Activated T-helper 1 cell treated with anti-CD3 and anti-CD28 coated beads, Interleukin-2, amount 50 U/mL, for 16 hours (primary cell): Measurements from ENCODE around the gene TMEM61.

Experiments used
- DNase-seq, 2 donors: peaks; one replicate each; pipeline ENCODE4 v3.0.0-alpha.2; 2020; ENCODE audit warnings: low read depth in 1 of 2, low spot score in 1 of 2

TMEM61 gene

DNA sequence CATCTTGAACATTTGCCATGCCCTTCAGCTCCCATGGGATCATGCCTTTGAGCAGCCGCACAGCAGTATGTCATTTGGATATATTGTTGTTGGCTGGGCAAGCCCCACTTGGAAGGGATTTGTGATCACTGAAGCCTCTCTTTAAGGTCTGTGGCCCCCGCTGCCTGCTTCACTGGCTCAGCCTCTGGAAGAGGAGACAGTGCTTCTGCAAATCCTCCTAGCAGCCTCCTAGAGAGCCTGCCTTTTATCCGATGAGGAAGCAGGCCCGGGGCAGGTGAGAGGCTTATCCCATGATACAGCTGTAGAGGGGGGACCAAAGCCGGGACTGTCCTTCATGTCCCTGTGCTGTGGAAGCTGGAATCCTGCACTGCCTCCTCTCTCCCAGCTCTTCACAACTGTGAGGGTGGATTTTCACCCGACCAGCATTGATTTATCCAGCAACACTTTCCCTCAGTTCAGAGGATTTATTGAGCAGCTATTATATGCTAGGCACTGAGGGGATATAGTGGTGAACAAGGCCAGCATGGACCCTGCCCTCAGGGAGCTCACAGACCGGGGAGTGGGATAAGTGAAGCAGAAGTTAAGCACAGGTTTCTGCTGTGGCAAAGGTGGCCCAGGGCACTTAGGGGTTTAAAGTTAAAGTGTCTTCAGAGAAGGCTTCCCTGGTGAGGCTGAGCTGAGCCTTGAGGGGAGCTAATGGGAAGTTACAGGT lies 3.9 kb downstream of the TMEM61 start:
- DNase-seq = no peak

GRCh38 chr1:54985556-54985955 lies 5.1 kb downstream of the TMEM61 start:
- DNase-seq = no peak

DNA sequence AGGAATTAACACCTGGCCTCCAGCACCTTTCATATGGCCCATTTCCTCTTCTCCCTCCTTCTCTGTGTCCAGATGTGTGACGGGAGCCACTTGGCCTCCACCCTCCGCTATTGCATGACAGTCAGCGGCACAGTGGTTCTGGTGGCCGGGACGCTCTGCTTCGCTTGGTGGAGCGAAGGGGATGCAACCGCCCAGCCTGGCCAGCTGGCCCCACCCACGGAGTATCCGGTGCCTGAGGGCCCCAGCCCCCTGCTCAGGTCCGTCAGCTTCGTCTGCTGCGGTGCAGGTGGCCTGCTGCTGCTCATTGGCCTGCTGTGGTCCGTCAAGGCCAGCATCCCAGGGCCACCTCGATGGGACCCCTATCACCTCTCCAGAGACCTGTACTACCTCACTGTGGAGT lies 5.6 kb downstream of the TMEM61 start:
- DNase-seq = no peak

GRCh38 chr1:54986533-54986932 lies 6.1 kb downstream of the TMEM61 start:
- no peak for DNase-seq

DNA sequence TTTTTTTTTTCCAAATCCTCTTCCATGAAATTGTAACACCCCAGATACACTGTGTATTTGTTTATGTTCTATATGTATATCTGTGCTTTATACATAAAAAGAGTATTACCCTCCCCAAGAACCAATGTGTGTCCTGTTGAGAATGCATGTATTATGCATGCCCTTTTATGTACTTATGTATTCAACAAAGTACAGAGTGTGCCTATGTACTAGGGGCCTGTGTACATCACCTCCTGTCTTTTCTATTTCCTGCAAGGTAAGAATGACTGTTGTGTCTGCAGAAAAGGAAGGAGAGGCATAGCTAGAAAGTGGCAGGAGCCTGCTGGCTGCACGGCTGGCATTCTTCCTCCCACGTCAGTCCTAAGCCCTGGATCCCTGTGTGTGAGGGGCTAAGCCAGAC lies 7.0 kb downstream of the TMEM61 start:
- DNase-seq = no peak

- DNase-seq = no peak
Measured at GRCh38 chr1:54987919-54988705, 7.7 kb downstream of the TMEM61 start.

- no peak for DNase-seq
Measured at GRCh38 chr1:54988975-54989374, 8.5 kb downstream of the TMEM61 start.

- no peak for DNase-seq
Measured at GRCh38 chr1:54989473-54989872, 9.0 kb downstream of the TMEM61 start.

GRCh38 chr1:54989968-54990810 lies 9.8 kb downstream of the TMEM61 start:
- no peak for DNase-seq

- DNase-seq = no peak
Measured at GRCh38 chr1:54990916-54991315, 10.5 kb downstream of the TMEM61 start.

- DNase-seq = no peak
Measured at GRCh38 chr1:54991939-54992338, 11.5 kb downstream of the TMEM61 start.

DNA sequence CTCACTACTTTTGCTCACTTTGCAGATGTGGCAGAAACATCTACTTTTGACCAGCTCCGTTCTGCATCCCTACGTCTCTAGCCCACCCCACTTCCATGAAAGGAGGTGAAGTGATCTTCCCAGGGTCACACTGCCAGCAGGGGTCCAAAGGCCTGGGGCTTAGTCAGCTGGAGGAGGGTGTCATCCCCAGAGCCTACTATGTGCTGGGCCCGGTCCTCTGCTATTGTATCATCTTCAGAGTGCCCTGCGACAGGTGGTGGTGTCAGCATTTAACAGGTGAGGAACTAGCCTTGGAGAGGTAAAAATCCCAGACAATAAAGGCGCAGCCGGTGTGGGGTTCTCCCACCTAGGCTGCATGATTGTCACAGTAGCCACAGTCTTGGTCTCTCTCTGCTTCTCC lies 12.7 kb downstream of the TMEM61 start:
- DNase-seq = no peak

DNA sequence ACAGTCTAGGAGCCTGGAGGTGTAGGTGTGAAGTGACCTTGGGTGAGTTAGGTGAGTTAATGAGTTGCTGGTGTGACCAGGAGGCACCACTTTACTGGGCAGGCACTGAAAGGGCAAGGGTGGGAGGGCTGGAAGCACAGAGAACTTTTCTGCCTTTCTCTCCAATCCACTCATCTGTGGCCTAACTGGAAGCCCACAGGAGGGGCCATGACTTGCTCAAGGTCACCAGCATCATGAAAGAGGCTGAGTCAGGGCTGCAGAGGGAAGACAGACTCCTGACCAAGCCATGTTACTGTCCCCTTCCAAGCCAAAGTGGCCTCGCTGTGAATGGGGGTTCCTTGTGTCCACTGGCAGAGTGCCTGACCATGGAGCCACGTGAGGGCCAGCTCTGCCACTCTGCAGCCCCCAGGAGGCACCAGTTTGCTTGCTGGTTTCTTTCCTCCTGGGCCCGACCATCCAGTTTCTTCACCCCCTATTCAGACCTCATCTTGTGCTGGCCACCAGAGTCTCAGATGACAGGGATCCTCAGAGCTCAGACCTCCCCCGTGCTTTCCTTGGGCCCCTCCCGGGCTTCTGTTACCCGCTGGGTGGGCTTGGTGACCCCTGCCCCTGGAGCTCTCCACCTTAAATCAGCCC lies 14.0 kb downstream of the TMEM61 start:
- DNase-seq = no peak

DNA sequence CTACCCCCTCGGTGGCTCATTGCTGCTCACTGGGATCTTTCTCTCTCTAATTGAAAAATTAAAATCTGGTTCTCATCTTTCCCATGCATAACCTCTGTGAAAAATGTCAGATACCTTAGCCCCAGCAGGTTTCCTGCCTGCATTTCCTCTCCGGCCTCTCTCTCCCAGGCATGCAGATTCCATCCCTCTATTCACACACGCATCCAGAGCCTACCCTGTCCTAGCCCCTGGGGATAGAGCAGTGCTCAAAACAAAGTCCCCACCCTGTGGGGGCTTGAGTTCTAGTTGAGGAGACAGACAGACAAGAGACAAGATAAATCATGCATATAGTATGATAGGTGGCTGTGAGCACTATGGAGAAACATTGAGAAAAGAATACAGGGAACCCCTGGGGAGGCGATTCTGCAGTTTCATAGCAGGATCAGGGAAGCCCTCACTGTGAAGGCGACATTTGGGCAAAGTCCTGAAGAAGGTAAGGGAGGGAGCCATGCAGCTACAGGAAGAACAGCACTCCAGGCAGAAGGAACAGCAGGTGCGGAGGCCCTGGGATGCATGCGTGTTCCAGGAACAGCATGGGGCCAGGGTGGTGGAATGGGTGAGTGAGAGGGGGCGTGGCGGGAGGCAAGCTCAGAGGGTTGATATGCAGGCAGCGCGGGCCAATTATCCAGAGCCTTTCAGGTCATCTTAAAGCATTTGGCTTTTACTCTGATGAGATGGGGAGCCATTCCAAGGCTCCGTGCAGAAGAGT lies 14.8 kb downstream of the TMEM61 start:
- DNase-seq = no peak

DNA sequence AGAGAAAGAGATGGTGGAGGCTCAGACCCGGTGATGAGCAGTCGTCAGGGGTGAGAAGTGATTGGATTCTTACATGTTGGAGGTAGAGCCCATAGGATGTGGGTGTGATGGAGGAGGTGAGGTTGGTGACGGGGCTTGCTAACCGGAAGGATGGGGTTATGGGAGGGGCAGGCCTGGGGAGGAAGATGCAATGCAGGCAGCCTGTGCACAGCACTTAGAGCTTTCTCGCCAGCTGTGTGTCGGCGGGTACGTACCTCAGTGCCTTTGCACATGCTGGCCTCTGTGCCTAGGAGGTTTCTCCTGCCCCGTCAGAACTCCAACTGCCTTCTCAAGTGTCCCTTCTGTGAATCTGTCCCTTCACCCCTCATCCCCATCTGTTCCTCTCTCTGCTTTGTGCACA lies 15.4 kb downstream of the TMEM61 start:
- peak in 1 of 2 donors; percentile 15 for DNase-seq

- peak; percentile 66 to 73 for DNase-seq
Measured at GRCh38 chr1:54996359-54996868, 16.0 kb downstream of the TMEM61 start.

DNA sequence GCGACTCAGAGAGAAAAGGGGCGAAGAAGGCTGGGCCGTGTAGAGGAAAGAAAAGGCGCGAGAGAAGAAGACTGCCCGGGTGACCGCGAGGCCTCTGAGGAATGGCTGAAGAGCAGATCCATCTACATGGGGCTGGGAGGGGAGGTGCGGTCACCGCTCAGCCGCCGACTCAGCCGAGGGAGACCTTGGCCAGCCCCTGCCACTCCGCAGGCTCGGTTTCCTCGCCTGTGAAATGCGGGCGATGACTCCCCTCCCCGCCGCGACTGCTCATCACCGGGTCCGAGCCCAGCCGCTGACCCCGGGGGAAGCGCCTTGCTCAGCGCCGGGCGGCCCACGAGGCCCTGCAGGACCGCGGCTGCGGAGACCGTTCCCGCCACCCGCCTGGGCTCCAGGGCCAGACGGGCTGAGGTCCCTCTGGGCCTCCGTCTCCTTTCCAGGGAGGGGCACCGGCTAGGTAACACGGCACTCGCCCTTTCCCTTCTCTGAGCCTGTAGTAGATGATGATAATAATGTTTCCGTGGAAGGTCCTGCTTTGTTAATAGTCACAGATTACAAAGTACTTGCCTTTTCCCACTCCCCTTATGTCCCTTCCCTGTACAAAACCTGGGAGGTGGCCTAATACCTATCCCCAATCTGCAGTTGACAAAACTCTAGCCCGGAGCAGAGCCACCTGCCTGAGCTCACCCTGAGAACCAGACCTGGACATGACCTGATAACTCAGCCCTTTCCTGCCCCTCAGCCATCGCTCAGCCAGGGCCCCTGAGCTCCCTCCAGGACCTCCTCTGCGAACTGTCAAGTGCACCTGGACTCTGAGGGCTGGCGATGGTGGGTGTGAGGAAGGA lies 16.7 kb downstream of the TMEM61 start:
- DNase-seq = no peak

- DNase-seq = no peak
Measured at GRCh38 chr1:54997711-54997986, 17.2 kb downstream of the TMEM61 start.

DNA sequence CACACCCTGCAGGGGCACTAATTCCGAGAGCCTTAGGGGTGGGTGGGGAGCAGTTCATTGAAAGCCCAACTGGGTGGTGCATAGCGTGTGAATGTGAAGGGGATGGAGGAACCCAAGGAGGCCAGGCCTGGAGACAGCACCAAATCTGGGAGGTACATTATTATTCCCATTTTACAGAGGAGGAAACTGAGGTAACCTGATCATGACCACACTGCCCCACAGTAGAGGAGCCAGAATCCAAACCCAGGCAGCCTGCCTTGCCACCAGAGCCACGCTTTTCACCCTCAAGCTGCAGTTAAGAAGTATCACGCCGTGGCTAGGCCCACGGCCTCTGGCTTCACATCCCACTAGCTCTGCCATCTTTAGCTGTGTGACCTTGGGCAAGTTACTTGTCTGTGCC lies 17.7 kb downstream of the TMEM61 start:
- no peak for DNase-seq

GRCh38 chr1:54998677-54999076 lies 18.2 kb downstream of the TMEM61 start, which contains the start of gene BSND:
Gene BSND, plus strand, starts transcription at chr1:54998933. Its CDS starts 254 bp downstream, at chr1:54999187.
- no peak for DNase-seq
